CD14-positive monocyte (primary cell): Measurements from ENCODE around the gene FAM76A. TPM values are rescaled to one million over a fixed set of nuclear protein-coding genes. Genes with fewer than 3 reads are reported as not detected.
"Not testable (repeated sequence)": the region's sequence is repeated elsewhere in the genome, so short reads cannot be mapped to it uniquely, and the experiment has no call there.

Experiments
- DNase-seq, 3 donors: peaks; one replicate each; pipeline ENCODE4 v3.0.0-alpha.2; 2011 to 2022
- H2AFZ ChIP-seq: 2 replicates; pipeline ENCODE4 v1.6.0; 2012; ENCODE audit warnings: mild to moderate bottlenecking, low read depth, low read length, inconsistent platforms; ENCODE audit not compliant: insufficient read depth, poor library complexity, severe bottlenecking
- H3K27ac ChIP-seq, 2 donors: 1 replicate in 1 of 2; 2 replicates in 1 of 2; pipeline ENCODE4 v1.5.1; 2012 to 2013; ENCODE audit warnings: low read length in 2 of 2, control low read depth in 1 of 2, inconsistent platforms in 1 of 2, low read depth in 1 of 2, mild to moderate bottlenecking in 1 of 2
- H3K27me3 ChIP-seq, 2 donors: one replicate each; pipeline versions ENCODE4 v1.6.0 to v1.6.1; 2011 to 2013; ENCODE audit warnings: low read length in 2 of 2; ENCODE audit not compliant: control insufficient read depth in 2 of 2, insufficient read depth in 2 of 2
- H3K36me3 ChIP-seq, 2 donors: replicated peaks in 1 of 2; 1 replicate in 1 of 2; 2 replicates in 1 of 2; pipeline versions ENCODE4 v1.5.1 to v1.6.1; 2012 to 2013; ENCODE audit warnings: low read length in 2 of 2, control low read depth in 1 of 2, inconsistent platforms in 1 of 2, mild to moderate bottlenecking in 1 of 2; ENCODE audit not compliant: insufficient read depth in 2 of 2, control insufficient read depth in 1 of 2
- H3K4me1 ChIP-seq, 2 donors: 1 replicate in 1 of 2; 2 replicates in 1 of 2; pipeline versions ENCODE4 v1.5.1 to v1.6.1; 2012 to 2013; ENCODE audit warnings: low read length in 2 of 2, control low read depth in 1 of 2, inconsistent platforms in 1 of 2, mild to moderate bottlenecking in 1 of 2, moderate library complexity in 1 of 2; ENCODE audit not compliant: insufficient read depth in 2 of 2, control insufficient read depth in 1 of 2
- H3K4me2 ChIP-seq: replicated peaks from 2 replicates; pipeline ENCODE3; 2012; ENCODE audit warnings: low read length, moderate library complexity, mild to moderate bottlenecking; ENCODE audit not compliant: poor library complexity, severe bottlenecking; ENCODE audit errors: extremely low read depth
- H3K4me3 ChIP-seq, 3 experiments: fragments of 200-600 bp in 1 of 3; sonication (generic) in 1 of 3; replicated peaks in 1 of 3; 1 replicate in 2 of 3; 2 replicates in 1 of 3; pipeline ENCODE4 v1.5.1; 2011 to 2013; ENCODE audit warnings: low read length in 3 of 3, mild to moderate bottlenecking in 3 of 3, control low read depth in 2 of 3, low read depth in 2 of 3, inconsistent platforms in 1 of 3, moderate library complexity in 1 of 3
- H3K79me2 ChIP-seq: 2 replicates; pipeline ENCODE4 v1.6.0; 2012; ENCODE audit warnings: mild to moderate bottlenecking, control low read depth, inconsistent platforms, low read length, moderate library complexity; ENCODE audit not compliant: insufficient read depth
- H3K9ac ChIP-seq: 2 replicates; pipeline ENCODE4 v1.6.0; 2017; ENCODE audit warnings: low read length, mild to moderate bottlenecking; ENCODE audit not compliant: insufficient read depth, poor library complexity, severe bottlenecking
- H3K9me3 ChIP-seq, 2 donors: replicated peaks in 1 of 2; 1 replicate in 1 of 2; 2 replicates in 1 of 2; pipeline versions ENCODE4 v1.5.1 to v1.6.1; 2012 to 2013; ENCODE audit warnings: low read length in 2 of 2, control low read depth in 1 of 2; ENCODE audit not compliant: control insufficient read depth in 1 of 2, insufficient read depth in 1 of 2
- H4K20me1 ChIP-seq: 2 replicates; pipeline ENCODE4 v1.6.0; 2012; ENCODE audit warnings: mild to moderate bottlenecking, low read length, control low read depth, moderate library complexity; ENCODE audit not compliant: insufficient read depth
- H3K27ac Mint-ChIP-seq, 7 donors: one replicate each; pipeline ENCODE4 v1.8.0; 2020; ENCODE audit warnings: mild to moderate bottlenecking in 7 of 7, mixed read lengths in 7 of 7, moderate library complexity in 6 of 7, inconsistent platforms in 2 of 7
- H3K27me3 Mint-ChIP-seq, 3 donors: one replicate each; pipeline ENCODE4 v1.8.0; 2021 to 2022; ENCODE audit warnings: low read depth in 3 of 3, mild to moderate bottlenecking in 3 of 3, mixed read lengths in 3 of 3, moderate library complexity in 3 of 3, inconsistent platforms in 1 of 3
- H3K36me3 Mint-ChIP-seq, 2 donors: one replicate each; pipeline ENCODE4 v1.8.0; 2020; ENCODE audit warnings: mixed read lengths in 2 of 2, inconsistent platforms in 1 of 2, mild to moderate bottlenecking in 1 of 2
- H3K4me1 Mint-ChIP-seq: one replicate; pipeline ENCODE4 v1.8.0; 2020; ENCODE audit warnings: mild to moderate bottlenecking, mixed read lengths
- H3K4me3 Mint-ChIP-seq, 2 donors: one replicate each; pipeline ENCODE4 v1.8.0; 2020; ENCODE audit warnings: mild to moderate bottlenecking in 2 of 2, mixed read lengths in 2 of 2, moderate library complexity in 1 of 2
- H3K9me3 Mint-ChIP-seq, 7 donors: one replicate each; pipeline ENCODE4 v1.8.0; 2020 to 2022; ENCODE audit warnings: mixed read lengths in 7 of 7, mild to moderate bottlenecking in 6 of 7, moderate library complexity in 6 of 7, inconsistent platforms in 2 of 7
- WGBS: methylation state at CpG from one replicate; pipeline ENCODE4 v1.1.5; 2013; ENCODE audit warnings: missing lambda C conversion rate; ENCODE audit not compliant: insufficient coverage; 5-methylcytosine and 5-hydroxymethylcytosine counted together
- intact Hi-C, 2 donors: fragments of 100-400 bp; cut with micrococcal nuclease; formaldehyde crosslinking; loops; one replicate each; pipeline versions ENCODE4 v1.15.0 to v1.15.1; 2023
- polyA plus RNA-seq, 3 donors: library from polyadenylated mRNA; depleted of rRNA in 1 of 3; unstranded in 2 of 3; stranded (reverse) in 1 of 3; fragments of 300-500 nt in 2 of 3; fragments of >200 nt in 1 of 3; fragmentation: Illumina TruSeq in 2 of 3; gene quantifications; 1 replicate in 2 of 3; 2 replicates in 1 of 3; pipeline ENCODE4 v1.2.3, GENCODE V29; 2012 to 2021
- TF ChIP-seq, protein P1 (sequence below): fragments of 200-600 bp; IDR thresholded peaks from one replicate; pipeline ENCODE4 v1.8.0; 2022; ENCODE audit warnings: antibody characterized with exemption, mild to moderate bottlenecking

FAM76A gene
- polyA plus RNA-seq, 3 donors, result 9.1 to 10.9 (median 10.3) TPM

DNA sequence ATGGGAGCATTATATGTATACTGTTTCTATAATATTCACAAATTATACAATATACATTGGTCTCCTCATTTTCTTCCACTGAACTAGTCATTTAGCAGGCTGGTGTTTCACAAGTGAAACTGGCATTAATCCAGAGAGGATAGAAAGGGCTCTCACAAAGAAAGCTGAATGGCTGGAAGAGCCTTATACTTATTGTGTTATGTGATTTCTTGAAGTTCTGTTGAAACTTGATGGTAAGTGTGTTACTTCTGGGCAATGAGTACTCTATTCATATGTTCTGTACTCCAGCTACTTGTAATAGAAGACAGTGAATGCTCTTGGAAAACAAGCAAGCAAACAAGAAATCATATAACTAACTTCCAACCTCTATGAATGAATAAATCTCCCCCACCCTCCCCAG, 62.1 kb downstream of the FAM76A start:
- TF ChIP-seq, protein P1, sequence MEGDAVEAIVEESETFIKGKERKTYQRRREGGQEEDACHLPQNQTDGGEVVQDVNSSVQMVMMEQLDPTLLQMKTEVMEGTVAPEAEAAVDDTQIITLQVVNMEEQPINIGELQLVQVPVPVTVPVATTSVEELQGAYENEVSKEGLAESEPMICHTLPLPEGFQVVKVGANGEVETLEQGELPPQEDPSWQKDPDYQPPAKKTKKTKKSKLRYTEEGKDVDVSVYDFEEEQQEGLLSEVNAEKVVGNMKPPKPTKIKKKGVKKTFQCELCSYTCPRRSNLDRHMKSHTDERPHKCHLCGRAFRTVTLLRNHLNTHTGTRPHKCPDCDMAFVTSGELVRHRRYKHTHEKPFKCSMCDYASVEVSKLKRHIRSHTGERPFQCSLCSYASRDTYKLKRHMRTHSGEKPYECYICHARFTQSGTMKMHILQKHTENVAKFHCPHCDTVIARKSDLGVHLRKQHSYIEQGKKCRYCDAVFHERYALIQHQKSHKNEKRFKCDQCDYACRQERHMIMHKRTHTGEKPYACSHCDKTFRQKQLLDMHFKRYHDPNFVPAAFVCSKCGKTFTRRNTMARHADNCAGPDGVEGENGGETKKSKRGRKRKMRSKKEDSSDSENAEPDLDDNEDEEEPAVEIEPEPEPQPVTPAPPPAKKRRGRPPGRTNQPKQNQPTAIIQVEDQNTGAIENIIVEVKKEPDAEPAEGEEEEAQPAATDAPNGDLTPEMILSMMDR, result no peak
- H3K9me3 ChIP-seq, result no peaks in the 10 kb centered on the region
- intact Hi-C loops, result no loop called here
- H3K4me1 ChIP-seq, result peaks cover 19 to 33% of the 10 kb centered on the region in 2 donors
- H3K4me2 ChIP-seq, result no peak overlapping the region
- H2AFZ ChIP-seq, result no peak overlapping the region
- no peak overlapping the region for H3K9ac ChIP-seq
- peak overlapping the region in 1 of 2 donors; percentile 40 for H3K27ac ChIP-seq
- no peak for DNase-seq
- no peak overlapping the region for H3K4me3 ChIP-seq
- Mint-ChIP-seq H3K4me3 (no peak overlapping the region), H3K36me3 (peaks cover 21 to 32% of the 10 kb centered on the region in 2 donors), H3K27ac (peak overlapping the region in 4 of 7 donors; percentile 35 to 67 (median 46)), H3K9me3 (peaks cover 0 to 2% (median 0%) of the 10 kb centered on the region in 7 donors), H3K27me3 (no peaks in the 10 kb centered on the region), H3K4me1 (peaks cover 34% of the 10 kb centered on the region)
- H3K27me3 ChIP-seq, result no peaks in the 10 kb centered on the region
- peaks cover 90% of the 10 kb centered on the region for H4K20me1 ChIP-seq
- H3K36me3 ChIP-seq, result peaks cover 7 to 29% of the 10 kb centered on the region in 2 donors
- peaks cover 71% of the 10 kb centered on the region for H3K79me2 ChIP-seq

DNA sequence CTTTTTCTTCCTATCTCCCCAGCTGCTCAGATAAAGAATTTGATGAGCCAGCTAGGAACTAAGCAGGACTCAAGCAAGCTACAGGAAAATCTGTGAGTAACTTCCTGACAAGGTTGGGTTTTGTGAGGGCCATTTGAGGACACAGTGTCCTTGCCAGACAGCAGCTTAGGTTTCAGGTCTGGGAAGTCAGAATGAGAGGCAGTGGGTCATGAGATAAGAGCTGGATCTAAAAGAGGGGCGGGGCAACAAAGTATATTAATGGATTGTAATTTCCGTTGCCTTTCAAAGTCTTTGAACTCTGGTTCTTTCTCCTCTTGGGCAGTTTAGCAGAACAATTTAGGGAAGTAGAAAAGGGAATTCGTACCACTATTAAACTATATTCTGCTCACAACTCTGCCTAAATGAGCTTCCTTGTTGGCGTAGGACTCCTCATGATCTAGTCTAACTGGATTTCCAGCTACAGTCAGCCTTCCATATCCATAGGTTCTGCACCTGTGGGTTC, 63.8 kb downstream of the FAM76A start:
- H3K4me3 Mint-ChIP-seq, result peak overlapping the region in 1 of 2 donors; percentile 49
- no peaks in the 10 kb centered on the region for H3K27me3 ChIP-seq
- H3K36me3 ChIP-seq, result peaks cover 23 to 46% of the 10 kb centered on the region in 2 donors
- TF ChIP-seq, protein P1, result no peak
- peak overlapping the region; percentile 6 to 68 for H3K27ac ChIP-seq
- peak; percentile 40 to 63 (median 54) for DNase-seq
- intact Hi-C loops, result no loop called here
- peaks cover 54% of the 10 kb centered on the region for H3K79me2 ChIP-seq
- no peaks in the 10 kb centered on the region for H3K9me3 ChIP-seq
- H3K4me1 ChIP-seq, result peaks cover 19 to 33% of the 10 kb centered on the region in 2 donors
- H2AFZ ChIP-seq, result no peak overlapping the region
- H3K4me1 Mint-ChIP-seq, result peaks cover 31% of the 10 kb centered on the region
- peaks cover 37 to 45% of the 10 kb centered on the region in 2 donors for H3K36me3 Mint-ChIP-seq
- no peaks in the 10 kb centered on the region for H3K27me3 Mint-ChIP-seq
- H3K4me2 ChIP-seq, result peak overlapping the region; percentile 12
- H3K4me3 ChIP-seq, result peak overlapping the region in 1 of 3 experiments; percentile 13
- peak overlapping the region; percentile 82 to 97 (median 92) for H3K27ac Mint-ChIP-seq
- WGBS, result 0% methylated on average over 1 of the region's 4 CpGs
- peaks cover 88% of the 10 kb centered on the region for H4K20me1 ChIP-seq
- H3K9me3 Mint-ChIP-seq, result peaks cover 0 to 2% (median 0%) of the 10 kb centered on the region in 7 donors
- no peak overlapping the region for H3K9ac ChIP-seq

DNA sequence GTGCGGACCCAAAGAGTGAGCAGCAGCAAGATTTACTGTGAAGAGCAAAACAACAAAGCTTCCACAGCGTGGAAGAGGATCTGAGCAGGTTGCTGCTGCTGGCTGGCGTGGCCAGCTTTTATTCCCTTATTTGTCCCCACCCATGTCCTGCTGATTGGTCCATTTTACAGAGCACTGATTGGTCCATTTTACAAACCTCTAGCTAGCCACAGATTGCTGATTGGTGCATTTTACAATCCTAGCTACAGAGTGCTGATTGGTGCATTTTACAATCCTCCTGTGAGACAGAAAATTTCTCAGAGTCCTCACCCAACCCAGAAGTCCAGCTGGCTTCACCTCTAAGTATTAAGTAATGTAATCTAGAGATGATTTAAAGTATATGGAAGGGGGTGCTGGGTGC, 64.5 kb downstream of the FAM76A start:
- Histone ChIP-seq H3K79me2 (peaks cover 48% of the 10 kb centered on the region), H4K20me1 (peaks cover 88% of the 10 kb centered on the region), H3K4me1 (peaks cover 19 to 33% of the 10 kb centered on the region in 2 donors), H3K27ac (peak overlapping the region; percentile 45 to 68), H3K36me3 (peaks cover 30 to 49% of the 10 kb centered on the region in 2 donors)
- intact Hi-C loops, H3K4me2 ChIP-seq, H3K27me3 ChIP-seq, H3K4me3 Mint-ChIP-seq, H3K9me3 ChIP-seq, DNase-seq, H2AFZ ChIP-seq, H3K9ac ChIP-seq, H3K9me3 Mint-ChIP-seq, H3K4me3 ChIP-seq, H3K27me3 Mint-ChIP-seq: not testable (repeated sequence)
- 83% methylated on average over 3 of the region's 3 CpGs for WGBS
- peaks cover 31% of the 10 kb centered on the region for H3K4me1 Mint-ChIP-seq
- H3K36me3 Mint-ChIP-seq, result peaks cover 41 to 49% of the 10 kb centered on the region in 2 donors
- peak overlapping the region; percentile 73 to 94 (median 87) for H3K27ac Mint-ChIP-seq
